ENCODE results near the gene PEPD.

The PEPD gene

GRCh38 chr19:33403221-33403972 is 118.2 kb downstream of the PEPD start:
- no peak for DNase-seq

- no peak for DNase-seq
Observed at GRCh38 chr19:33402421-33403220, 119.0 kb downstream of the PEPD start.

- DNase-seq: no peak
Observed at GRCh38 chr19:33401683-33402420, 119.7 kb downstream of the PEPD start.

GRCh38 chr19:33400856-33401682 is 120.5 kb downstream of the PEPD start:
- no peak for DNase-seq

GRCh38 chr19:33399745-33400681 is 121.6 kb downstream of the PEPD start:
- DNase-seq: no peak

GRCh38 chr19:33399081-33399744 is 122.4 kb downstream of the PEPD start:
- no peak for DNase-seq

GRCh38 chr19:33398361-33399060 is 123.1 kb downstream of the PEPD start:
- DNase-seq: no peak

GRCh38 chr19:33397536-33398360 is 123.8 kb downstream of the PEPD start:
- no peak for DNase-seq

- no peak for DNase-seq
Observed at GRCh38 chr19:33396701-33397535, 124.7 kb downstream of the PEPD start.

- DNase-seq: no peak
Observed at GRCh38 chr19:33395561-33396550, 125.7 kb downstream of the PEPD start.

- DNase-seq: no peak
Observed at GRCh38 chr19:33394723-33395560, 126.6 kb downstream of the PEPD start.

- no peak for DNase-seq
Observed at GRCh38 chr19:33394006-33394722, 127.4 kb downstream of the PEPD start.

GRCh38 chr19:33393286-33394005 is 128.1 kb downstream of the PEPD start:
- DNase-seq: no peak
